Fibroblast of mammary gland (primary cell): ENCODE results near the gene PADI4.
"Not testable (repeated sequence)": the region's sequence is repeated elsewhere in the genome, so short reads cannot be mapped to it uniquely, and the experiment has no call there.

Source experiments
- DNase-seq: peaks from one replicate; pipeline ENCODE4 v3.0.0-alpha.2; 2010; ENCODE audit warnings: low read depth
- H3K4me3 ChIP-seq: 2 replicates; pipeline ENCODE4 v1.5.1; 2011; ENCODE audit warnings: low read depth, mild to moderate bottlenecking, low read length, moderate library complexity; ENCODE audit not compliant: control insufficient read depth
- TF ChIP-seq, protein P1 (sequence below): conservative IDR thresholded peaks from 2 replicates; pipeline ENCODE4 v1.5.1; 2011; ENCODE audit warnings: low read depth, low read length, inconsistent platforms; ENCODE audit not compliant: control insufficient read depth, insufficient read depth

PADI4 gene

DNA sequence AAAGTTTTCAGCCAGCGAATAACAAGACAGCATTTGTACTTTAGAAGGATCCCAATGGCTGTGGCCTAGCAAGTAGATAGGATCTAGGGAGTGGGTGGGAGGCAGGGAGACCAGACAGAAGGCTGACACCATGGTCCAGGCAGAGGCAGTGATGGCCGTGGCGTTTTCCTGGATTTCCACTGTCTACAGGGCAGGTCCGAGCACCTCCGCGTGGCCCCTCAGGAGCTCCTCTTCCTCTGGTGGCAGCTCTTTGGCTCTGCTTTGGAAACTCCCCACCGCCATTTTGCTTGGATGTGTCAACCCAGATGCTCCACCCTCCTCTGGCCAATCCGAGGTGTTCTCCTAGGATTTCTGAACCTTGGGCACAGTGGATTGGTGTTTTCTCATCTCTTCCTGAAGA lies 25.1 kb downstream of the PADI4 start:
- TF ChIP-seq, protein P1, sequence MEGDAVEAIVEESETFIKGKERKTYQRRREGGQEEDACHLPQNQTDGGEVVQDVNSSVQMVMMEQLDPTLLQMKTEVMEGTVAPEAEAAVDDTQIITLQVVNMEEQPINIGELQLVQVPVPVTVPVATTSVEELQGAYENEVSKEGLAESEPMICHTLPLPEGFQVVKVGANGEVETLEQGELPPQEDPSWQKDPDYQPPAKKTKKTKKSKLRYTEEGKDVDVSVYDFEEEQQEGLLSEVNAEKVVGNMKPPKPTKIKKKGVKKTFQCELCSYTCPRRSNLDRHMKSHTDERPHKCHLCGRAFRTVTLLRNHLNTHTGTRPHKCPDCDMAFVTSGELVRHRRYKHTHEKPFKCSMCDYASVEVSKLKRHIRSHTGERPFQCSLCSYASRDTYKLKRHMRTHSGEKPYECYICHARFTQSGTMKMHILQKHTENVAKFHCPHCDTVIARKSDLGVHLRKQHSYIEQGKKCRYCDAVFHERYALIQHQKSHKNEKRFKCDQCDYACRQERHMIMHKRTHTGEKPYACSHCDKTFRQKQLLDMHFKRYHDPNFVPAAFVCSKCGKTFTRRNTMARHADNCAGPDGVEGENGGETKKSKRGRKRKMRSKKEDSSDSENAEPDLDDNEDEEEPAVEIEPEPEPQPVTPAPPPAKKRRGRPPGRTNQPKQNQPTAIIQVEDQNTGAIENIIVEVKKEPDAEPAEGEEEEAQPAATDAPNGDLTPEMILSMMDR, result no peak
- no peak for DNase-seq
- no peak overlapping the region for H3K4me3 ChIP-seq

GRCh38 chr1:17335821-17336710 lies 28.1 kb downstream of the PADI4 start:
- peak; percentile 42 for DNase-seq
- H3K4me3 ChIP-seq, result no peak overlapping the region
- TF ChIP-seq, protein P1, result peak; percentile 89

- H3K4me3 ChIP-seq, result no peak overlapping the region
- no peak for DNase-seq
- TF ChIP-seq, protein P1, result peak; percentile 11
Observed at GRCh38 chr1:17338706-17339493, 30.9 kb downstream of the PADI4 start.

- TF ChIP-seq, protein P1, result no peak
- DNase-seq, result no peak
- no peak overlapping the region for H3K4me3 ChIP-seq
Observed at GRCh38 chr1:17339521-17339920, 31.5 kb downstream of the PADI4 start.

- no peak overlapping the region for H3K4me3 ChIP-seq
- DNase-seq, result no peak
- TF ChIP-seq, protein P1, result no peak
Observed at GRCh38 chr1:17340358-17340757, 32.4 kb downstream of the PADI4 start.

GRCh38 chr1:17342014-17342441 lies 34.0 kb downstream of the PADI4 start:
- DNase-seq, result no peak
- TF ChIP-seq, protein P1, result no peak
- H3K4me3 ChIP-seq, result no peak overlapping the region

DNA sequence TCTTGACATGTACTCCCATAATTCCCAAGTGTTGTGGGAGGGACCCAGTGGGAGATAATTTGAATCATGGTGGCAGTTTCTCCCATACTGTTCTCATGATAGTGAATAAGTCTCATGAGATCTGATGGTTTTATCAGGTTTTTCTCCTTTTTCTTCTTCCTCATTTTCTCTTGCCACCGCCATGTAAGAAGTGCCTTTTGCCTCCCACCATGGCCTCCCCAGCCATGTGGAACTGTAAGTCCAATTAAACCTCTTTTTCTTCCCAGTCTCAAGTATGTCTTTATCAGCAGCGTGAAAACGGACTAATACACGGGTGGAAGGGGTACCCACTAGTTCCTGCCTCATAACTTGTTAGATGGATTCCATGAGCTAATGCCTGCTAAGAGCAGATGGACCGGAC lies 37.5 kb downstream of the PADI4 start:
- not testable (repeated sequence) for H3K4me3 ChIP-seq, DNase-seq
